CD14-positive monocyte (primary cell): Measurements from ENCODE around the gene FASTK. TPM values are rescaled to one million over a fixed set of nuclear protein-coding genes. Genes with fewer than 3 reads are reported as not detected.

Experiments
- DNase-seq, 3 donors: peaks; one replicate each; pipeline ENCODE4 v3.0.0-alpha.2; 2011 to 2022
- H2AFZ ChIP-seq: 2 replicates; pipeline ENCODE4 v1.6.0; 2012; ENCODE audit warnings: mild to moderate bottlenecking, low read depth, low read length, inconsistent platforms; ENCODE audit not compliant: insufficient read depth, poor library complexity, severe bottlenecking
- H3K27ac ChIP-seq, 2 donors: 1 replicate in 1 of 2; 2 replicates in 1 of 2; pipeline ENCODE4 v1.5.1; 2012 to 2013; ENCODE audit warnings: low read length in 2 of 2, control low read depth in 1 of 2, inconsistent platforms in 1 of 2, low read depth in 1 of 2, mild to moderate bottlenecking in 1 of 2
- H3K27me3 ChIP-seq, 2 donors: one replicate each; pipeline versions ENCODE4 v1.6.0 to v1.6.1; 2011 to 2013; ENCODE audit warnings: low read length in 2 of 2; ENCODE audit not compliant: control insufficient read depth in 2 of 2, insufficient read depth in 2 of 2
- H3K36me3 ChIP-seq, 2 donors: replicated peaks in 1 of 2; 1 replicate in 1 of 2; 2 replicates in 1 of 2; pipeline versions ENCODE4 v1.5.1 to v1.6.1; 2012 to 2013; ENCODE audit warnings: low read length in 2 of 2, control low read depth in 1 of 2, inconsistent platforms in 1 of 2, mild to moderate bottlenecking in 1 of 2; ENCODE audit not compliant: insufficient read depth in 2 of 2, control insufficient read depth in 1 of 2
- H3K4me1 ChIP-seq, 2 donors: 1 replicate in 1 of 2; 2 replicates in 1 of 2; pipeline versions ENCODE4 v1.5.1 to v1.6.1; 2012 to 2013; ENCODE audit warnings: low read length in 2 of 2, control low read depth in 1 of 2, inconsistent platforms in 1 of 2, mild to moderate bottlenecking in 1 of 2, moderate library complexity in 1 of 2; ENCODE audit not compliant: insufficient read depth in 2 of 2, control insufficient read depth in 1 of 2
- H3K4me2 ChIP-seq: replicated peaks from 2 replicates; pipeline ENCODE3; 2012; ENCODE audit warnings: low read length, moderate library complexity, mild to moderate bottlenecking; ENCODE audit not compliant: poor library complexity, severe bottlenecking; ENCODE audit errors: extremely low read depth
- H3K4me3 ChIP-seq, 3 experiments: fragments of 200-600 bp in 1 of 3; sonication (generic) in 1 of 3; replicated peaks in 1 of 3; 1 replicate in 2 of 3; 2 replicates in 1 of 3; pipeline ENCODE4 v1.5.1; 2011 to 2013; ENCODE audit warnings: low read length in 3 of 3, mild to moderate bottlenecking in 3 of 3, control low read depth in 2 of 3, low read depth in 2 of 3, inconsistent platforms in 1 of 3, moderate library complexity in 1 of 3
- H3K79me2 ChIP-seq: 2 replicates; pipeline ENCODE4 v1.6.0; 2012; ENCODE audit warnings: mild to moderate bottlenecking, control low read depth, inconsistent platforms, low read length, moderate library complexity; ENCODE audit not compliant: insufficient read depth
- H3K9ac ChIP-seq: 2 replicates; pipeline ENCODE4 v1.6.0; 2017; ENCODE audit warnings: low read length, mild to moderate bottlenecking; ENCODE audit not compliant: insufficient read depth, poor library complexity, severe bottlenecking
- H3K9me3 ChIP-seq, 2 donors: replicated peaks in 1 of 2; 1 replicate in 1 of 2; 2 replicates in 1 of 2; pipeline versions ENCODE4 v1.5.1 to v1.6.1; 2012 to 2013; ENCODE audit warnings: low read length in 2 of 2, control low read depth in 1 of 2; ENCODE audit not compliant: control insufficient read depth in 1 of 2, insufficient read depth in 1 of 2
- H4K20me1 ChIP-seq: 2 replicates; pipeline ENCODE4 v1.6.0; 2012; ENCODE audit warnings: mild to moderate bottlenecking, low read length, control low read depth, moderate library complexity; ENCODE audit not compliant: insufficient read depth
- H3K27ac Mint-ChIP-seq, 7 donors: one replicate each; pipeline ENCODE4 v1.8.0; 2020; ENCODE audit warnings: mild to moderate bottlenecking in 7 of 7, mixed read lengths in 7 of 7, moderate library complexity in 6 of 7, inconsistent platforms in 2 of 7
- H3K27me3 Mint-ChIP-seq, 3 donors: one replicate each; pipeline ENCODE4 v1.8.0; 2021 to 2022; ENCODE audit warnings: low read depth in 3 of 3, mild to moderate bottlenecking in 3 of 3, mixed read lengths in 3 of 3, moderate library complexity in 3 of 3, inconsistent platforms in 1 of 3
- H3K36me3 Mint-ChIP-seq, 2 donors: one replicate each; pipeline ENCODE4 v1.8.0; 2020; ENCODE audit warnings: mixed read lengths in 2 of 2, inconsistent platforms in 1 of 2, mild to moderate bottlenecking in 1 of 2
- H3K4me1 Mint-ChIP-seq: one replicate; pipeline ENCODE4 v1.8.0; 2020; ENCODE audit warnings: mild to moderate bottlenecking, mixed read lengths
- H3K4me3 Mint-ChIP-seq, 2 donors: one replicate each; pipeline ENCODE4 v1.8.0; 2020; ENCODE audit warnings: mild to moderate bottlenecking in 2 of 2, mixed read lengths in 2 of 2, moderate library complexity in 1 of 2
- H3K9me3 Mint-ChIP-seq, 7 donors: one replicate each; pipeline ENCODE4 v1.8.0; 2020 to 2022; ENCODE audit warnings: mixed read lengths in 7 of 7, mild to moderate bottlenecking in 6 of 7, moderate library complexity in 6 of 7, inconsistent platforms in 2 of 7
- CTCF ChIP-seq: fragments of 200-600 bp; IDR thresholded peaks from one replicate; pipeline ENCODE4 v1.8.0; 2022; ENCODE audit warnings: antibody characterized with exemption, mild to moderate bottlenecking
- WGBS: methylation state at CpG from one replicate; pipeline ENCODE4 v1.1.5; 2013; ENCODE audit warnings: missing lambda C conversion rate; ENCODE audit not compliant: insufficient coverage; 5-methylcytosine and 5-hydroxymethylcytosine counted together
- intact Hi-C, 2 donors: fragments of 100-400 bp; cut with micrococcal nuclease; formaldehyde crosslinking; loops; one replicate each; pipeline versions ENCODE4 v1.15.0 to v1.15.1; 2023
- polyA plus RNA-seq, 3 donors: library from polyadenylated mRNA; depleted of rRNA in 1 of 3; unstranded in 2 of 3; stranded (reverse) in 1 of 3; fragments of 300-500 nt in 2 of 3; fragments of >200 nt in 1 of 3; fragmentation: Illumina TruSeq in 2 of 3; gene quantifications; 1 replicate in 2 of 3; 2 replicates in 1 of 3; pipeline ENCODE4 v1.2.3, GENCODE V29; 2012 to 2021

The FASTK gene
- polyA plus RNA-seq, 3 donors = 34.7 to 110 (median 38.6) TPM

- intact Hi-C loops = loop anchor here (2.0 to 10.0 kb wide), 7 partner anchors 33 to 216 kb away; partner anchors contain the start of genes ABCB8 (in 1 of the 2) and SLC4A2 (in 1 of the 2)
- no peak overlapping the region for H3K9ac ChIP-seq
- peaks cover 17% of the 10 kb centered on the region for H3K79me2 ChIP-seq
- peaks cover 3 to 7% of the 10 kb centered on the region in 2 donors for H3K4me1 ChIP-seq
- H3K27me3 ChIP-seq = peaks cover 2 to 12% of the 10 kb centered on the region in 2 donors
- peak overlapping the region in 1 of 7 donors; percentile 58 for H3K27ac Mint-ChIP-seq
- WGBS = 91% methylated on average over 10 of the region's 11 CpGs
- H3K4me3 Mint-ChIP-seq = no peak overlapping the region
- no peak overlapping the region for H3K27ac ChIP-seq
- no peak for DNase-seq
- H4K20me1 ChIP-seq = peaks cover 92% of the 10 kb centered on the region
- peaks cover 16% of the 10 kb centered on the region for H3K4me1 Mint-ChIP-seq
- peaks cover 19 to 28% of the 10 kb centered on the region in 2 donors for H3K36me3 Mint-ChIP-seq
- no peak overlapping the region for H2AFZ ChIP-seq
- H3K9me3 ChIP-seq = no peaks in the 10 kb centered on the region
- H3K27me3 Mint-ChIP-seq = peaks cover 14 to 23% (median 16%) of the 10 kb centered on the region in 3 donors
- no peak overlapping the region for H3K4me2 ChIP-seq
- TF ChIP-seq CTCF = no peak
- peaks cover 0 to 4% (median 0%) of the 10 kb centered on the region in 7 donors for H3K9me3 Mint-ChIP-seq
- no peak overlapping the region for H3K4me3 ChIP-seq
- H3K36me3 ChIP-seq = peaks cover 0 to 13% of the 10 kb centered on the region in 2 donors
Observed at GRCh38 chr7:151110236-151110940, 29.8 kb upstream of the FASTK start.

- WGBS = 80% methylated on average over 15 of the region's 15 CpGs
- H4K20me1 ChIP-seq = peaks cover 100% of the 10 kb centered on the region
- H3K27me3 Mint-ChIP-seq = peaks cover 14 to 22% (median 16%) of the 10 kb centered on the region in 3 donors
Observed at GRCh38 chr7:151109094-151110048, 28.8 kb upstream of the FASTK start.

More at GRCh38 chr7:151109094-151110048, 28.8 kb upstream of the FASTK start:
- Histone ChIP-seq H3K36me3 (peaks cover 0 to 13% of the 10 kb centered on the region in 2 donors), H3K4me3 (no peak overlapping the region), H3K27ac (no peak overlapping the region), H3K4me1 (peaks cover 3 to 4% of the 10 kb centered on the region in 2 donors), H3K4me2 (no peak overlapping the region), H3K9me3 (no peaks in the 10 kb centered on the region), H3K27me3 (peaks cover 2 to 12% of the 10 kb centered on the region in 2 donors), H2AFZ (no peak overlapping the region), H3K79me2 (peaks cover 17% of the 10 kb centered on the region), H3K9ac (no peak overlapping the region)
- TF ChIP-seq CTCF = no peak
- intact Hi-C loops = loop anchor here (2.0 to 10.0 kb wide), 8 partner anchors 15 to 215 kb away; partner anchors contain the start of genes ABCB8 (in 1 of the 2) and SLC4A2 (in 1 of the 2)
- Mint-ChIP-seq H3K36me3 (peaks cover 25 to 31% of the 10 kb centered on the region in 2 donors), H3K4me3 (no peak overlapping the region), H3K27ac (peak overlapping the region in 3 of 7 donors; percentile 15 to 71 (median 50)), H3K4me1 (peaks cover 19% of the 10 kb centered on the region), H3K9me3 (peaks cover 0 to 4% (median 0%) of the 10 kb centered on the region in 7 donors)
- DNase-seq = no peak
